ENCODE results near the gene LMNA. TPM values are rescaled to one million over a fixed set of nuclear protein-coding genes. Genes with fewer than 3 reads are reported as not detected.

Gene LMNA
- total RNA-seq, 2 experiments from 2014 or later, result 6.5 to 14.3 TPM

- BruUV-seq (replicated peaks), result no TSS peak
- no peak overlapping the region for H2AFZ ChIP-seq (ENCODE audit: low read length)
- no peak overlapping the region for H3K27ac ChIP-seq (ENCODE audit: low read depth, low read length, poor library complexity, severe bottlenecking)
- no peaks in the 10 kb centered on the region for H4K20me1 ChIP-seq (ENCODE audit: insufficient read depth, low read length)
- H3K9me3 ChIP-seq (ENCODE audit: low read length), result peaks cover 8% of the 10 kb centered on the region; the same call in 1 of the 2 replicates
- ChIA-PET CTCF (ENCODE audit: unreplicated experiment) (no interaction called here), POLR2A (interaction anchor here (0.8 to 1.6 kb wide), 2 partner anchors 10 to 12 kb away, joined by 4 read pairs; no protein-coding TSS in a partner anchor)
- no peak for DNase-seq (ENCODE audit: low spot score)
- peaks cover 86% of the 10 kb centered on the region for H3K36me3 ChIP-seq (ENCODE audit: insufficient read depth, low read length)
- H3K4me3 ChIP-seq (ENCODE audit: low read depth, low read length, poor library complexity, severe bottlenecking), result no peak overlapping the region
- peaks cover 37% of the 10 kb centered on the region for H3K79me2 ChIP-seq (ENCODE audit: insufficient read depth, low read depth, low read length)
- intact Hi-C loops (cut with micrococcal nuclease; ENCODE audit: unreplicated experiment), result no loop called here
- peaks cover 50% of the 10 kb centered on the region for H3K4me1 ChIP-seq (ENCODE audit: insufficient read depth, low read length, poor library complexity, severe bottlenecking)
- H3K4me2 ChIP-seq (ENCODE audit: low read length), result no peak overlapping the region
- TF ChIP-seq EZH2phosphoT487 (IDR thresholded peaks at IDR 0.05; ENCODE audit: borderline replicate concordance, low read depth, low read length), result no peak
- TF ChIP-seq CTCF (conservative IDR thresholded peaks at IDR 0.05; ENCODE audit: low read length), result no peak
- H3K9me2 ChIP-seq (ENCODE audit: insufficient read depth, low read length), result no peaks in the 10 kb centered on the region
Observed at GRCh38 chr1:156160743-156161171, 46.2 kb downstream of the LMNA start.

- Histone ChIP-seq H3K36me3 (ENCODE audit: insufficient read depth, low read length) (peaks cover 94% of the 10 kb centered on the region), H4K20me1 (ENCODE audit: insufficient read depth, low read length) (no peaks in the 10 kb centered on the region), H3K27ac (ENCODE audit: low read depth, low read length, poor library complexity, severe bottlenecking) (no peak overlapping the region), H3K4me2 (ENCODE audit: low read length) (no peak overlapping the region), H3K4me3 (ENCODE audit: low read depth, low read length, poor library complexity, severe bottlenecking) (no peak overlapping the region), H3K9me2 (ENCODE audit: insufficient read depth, low read length) (no peaks in the 10 kb centered on the region), H3K4me1 (ENCODE audit: insufficient read depth, low read length, poor library complexity, severe bottlenecking) (peaks cover 48% of the 10 kb centered on the region), H3K9me3 (ENCODE audit: low read length) (peaks cover 9% of the 10 kb centered on the region; the same call in 1 of the 2 replicates), H3K79me2 (ENCODE audit: insufficient read depth, low read depth, low read length) (peaks cover 25% of the 10 kb centered on the region; the same call in 1 of the 2 replicates), H2AFZ (ENCODE audit: low read length) (no peak overlapping the region)
- POLR2A ChIA-PET, result no interaction called here
- intact Hi-C loops (cut with micrococcal nuclease; ENCODE audit: unreplicated experiment), result no loop called here
- TF ChIP-seq EZH2phosphoT487 (IDR thresholded peaks at IDR 0.05; ENCODE audit: borderline replicate concordance, low read depth, low read length) (no peak), CTCF (conservative IDR thresholded peaks at IDR 0.05; ENCODE audit: low read length) (no peak)
- BruUV-seq (replicated peaks), result no TSS peak
- DNase-seq (ENCODE audit: low spot score), result no peak
- CTCF ChIA-PET (ENCODE audit: unreplicated experiment), result no interaction called here
Observed at GRCh38 chr1:156162430-156163037, 48.0 kb downstream of the LMNA start.

- Histone ChIP-seq H3K9me2 (ENCODE audit: insufficient read depth, low read length) (no peaks in the 10 kb centered on the region), H3K4me2 (ENCODE audit: low read length) (no peak overlapping the region), H3K79me2 (ENCODE audit: insufficient read depth, low read depth, low read length) (peaks cover 15% of the 10 kb centered on the region; the same call in 1 of the 2 replicates), H3K4me3 (ENCODE audit: low read depth, low read length, poor library complexity, severe bottlenecking) (no peak overlapping the region), H3K27ac (ENCODE audit: low read depth, low read length, poor library complexity, severe bottlenecking) (no peak overlapping the region), H3K36me3 (ENCODE audit: insufficient read depth, low read length) (peaks cover 95% of the 10 kb centered on the region), H4K20me1 (ENCODE audit: insufficient read depth, low read length) (no peaks in the 10 kb centered on the region), H3K4me1 (ENCODE audit: insufficient read depth, low read length, poor library complexity, severe bottlenecking) (peaks cover 37% of the 10 kb centered on the region), H3K9me3 (ENCODE audit: low read length) (peaks cover 9% of the 10 kb centered on the region; the same call in 1 of the 2 replicates), H2AFZ (ENCODE audit: low read length) (no peak overlapping the region)
- intact Hi-C loops (cut with micrococcal nuclease; ENCODE audit: unreplicated experiment), result no loop called here
- no TSS peak for BruUV-seq (replicated peaks)
- ChIA-PET CTCF (ENCODE audit: unreplicated experiment) (no interaction called here), POLR2A (interaction anchor here (0.6 to 5.2 kb wide), 9 partner anchors 9 to 29 kb away, joined by 3 to 21 read pairs (median 3); no protein-coding TSS in a partner anchor)
- TF ChIP-seq CTCF (conservative IDR thresholded peaks at IDR 0.05; ENCODE audit: low read length), result no peak
- TF ChIP-seq EZH2phosphoT487 (IDR thresholded peaks at IDR 0.05; ENCODE audit: borderline replicate concordance, low read depth, low read length), result no peak
- no peak for DNase-seq (ENCODE audit: low spot score)
Observed at GRCh38 chr1:156163712-156164111, 49.2 kb downstream of the LMNA start.

Data from OCI-LY7 (cell line).